Measurements from ENCODE around the gene POU3F2.

- no peak for TF ChIP-seq EZH2 (IDR thresholded peaks at IDR 0.05; ENCODE audit: low read length, unreplicated experiment)
- no peak for TF ChIP-seq CTCF (conservative IDR thresholded peaks at IDR 0.05; ENCODE audit: low read depth, low read length)
Observed at GRCh38 chr6:98836025-98836961, 1.9 kb downstream of the POU3F2 start.

All from PC-3 (cell line).